MCF 10A (cell line): ENCODE data around the gene TIGIT. TPM values are rescaled to one million over a fixed set of nuclear protein-coding genes. Genes with fewer than 3 reads are reported as not detected.

Experiments used
- Bru-seq: library from RNA; stranded (reverse); fragments of 400-500 nt; gene quantifications from one replicate; lab custom pipeline; 2021; lab: Mats Ljungman, UMichigan
- BruChase-seq, 2 experiments: library from RNA; stranded (reverse); fragments of 400-500 nt; gene quantifications; one replicate each; lab custom pipeline; 2021; lab: Mats Ljungman, UMichigan
- BruUV-seq: library from RNA; stranded (reverse); fragments of 400-500 nt; replicated peaks from 2 replicates; lab custom pipeline; 2021; lab: Mats Ljungman, UMichigan
- CTCF ChIA-PET: fragments of 300-600 bp; sonication (Branson Sonifier 250); formaldehyde crosslinking; extraction: SDS; loops from one replicate; lab custom pipeline; 2021; ENCODE audit warnings: antibody characterized with exemption, inconsistent platforms; lab: Yijun Ruan, JAX
- POLR2A ChIA-PET: fragments of 300-600, 350-650 bp; sonication (Branson Sonifier 250); formaldehyde crosslinking; extraction: SDS; loops from one replicate; lab custom pipeline; 2020; ENCODE audit warnings: antibody characterized with exemption, inconsistent platforms; lab: Yijun Ruan, JAX
- DNase-seq: peaks from one replicate; pipeline ENCODE4 v3.0.0-alpha.2; 2018; ENCODE audit not compliant: unreplicated experiment
- H3K27ac Mint-ChIP-seq: one replicate; pipeline ENCODE4 v1.8.0; 2022; ENCODE audit warnings: mild to moderate bottlenecking, low read depth, mixed read lengths; ENCODE audit not compliant: unreplicated experiment
- H3K27me3 Mint-ChIP-seq: one replicate; pipeline ENCODE4 v1.8.0; 2022; ENCODE audit warnings: mixed read lengths; ENCODE audit not compliant: insufficient read depth, unreplicated experiment
- H3K36me3 Mint-ChIP-seq: one replicate; pipeline ENCODE4 v1.8.0; 2022; ENCODE audit warnings: mild to moderate bottlenecking, moderate library complexity, mixed read lengths; ENCODE audit not compliant: insufficient read depth, unreplicated experiment
- H3K4me1 Mint-ChIP-seq: one replicate; pipeline ENCODE4 v1.8.0; 2022; ENCODE audit warnings: mixed read lengths; ENCODE audit not compliant: insufficient read depth, unreplicated experiment
- H3K4me3 Mint-ChIP-seq: one replicate; pipeline ENCODE4 v1.8.0; 2022; ENCODE audit warnings: mild to moderate bottlenecking, moderate library complexity, mixed read lengths; ENCODE audit not compliant: unreplicated experiment
- H3K9me3 Mint-ChIP-seq: one replicate; pipeline ENCODE4 v1.8.0; 2022; ENCODE audit warnings: mixed read lengths; ENCODE audit not compliant: unreplicated experiment
- intact Hi-C: fragments of 100-400 bp; cut with micrococcal nuclease; formaldehyde crosslinking; loops from 2 replicates; pipeline ENCODE4 v1.14.1; 2022
- long read RNA-seq: library from polyadenylated mRNA; stranded (forward); transcript quantifications from one replicate; pipeline ENCODE4 v2.0.0, GENCODE V29; 2022
- total RNA-seq: library from RNA; stranded (reverse); gene quantifications from 2 replicates; pipeline ENCODE4 v1.2.3, GENCODE V29; 2022
- TF ChIP-seq, protein P1 (sequence below): fragments of 200-600 bp; IDR thresholded peaks from one replicate; pipeline ENCODE4 v1.8.0; 2022; ENCODE audit warnings: antibody characterized with exemption, mild to moderate bottlenecking; ENCODE audit not compliant: unreplicated experiment

The TIGIT gene
- total RNA-seq = not detected in 2 replicates
- not detected for Bru-seq, nascent RNA
- BruChase-seq, experiment 1, labeled RNA remaining after a 6-hour chase = not detected
- not detected for BruChase-seq, experiment 2, labeled RNA remaining after a 2-hour chase
- long read RNA-seq = 0 reads

DNA sequence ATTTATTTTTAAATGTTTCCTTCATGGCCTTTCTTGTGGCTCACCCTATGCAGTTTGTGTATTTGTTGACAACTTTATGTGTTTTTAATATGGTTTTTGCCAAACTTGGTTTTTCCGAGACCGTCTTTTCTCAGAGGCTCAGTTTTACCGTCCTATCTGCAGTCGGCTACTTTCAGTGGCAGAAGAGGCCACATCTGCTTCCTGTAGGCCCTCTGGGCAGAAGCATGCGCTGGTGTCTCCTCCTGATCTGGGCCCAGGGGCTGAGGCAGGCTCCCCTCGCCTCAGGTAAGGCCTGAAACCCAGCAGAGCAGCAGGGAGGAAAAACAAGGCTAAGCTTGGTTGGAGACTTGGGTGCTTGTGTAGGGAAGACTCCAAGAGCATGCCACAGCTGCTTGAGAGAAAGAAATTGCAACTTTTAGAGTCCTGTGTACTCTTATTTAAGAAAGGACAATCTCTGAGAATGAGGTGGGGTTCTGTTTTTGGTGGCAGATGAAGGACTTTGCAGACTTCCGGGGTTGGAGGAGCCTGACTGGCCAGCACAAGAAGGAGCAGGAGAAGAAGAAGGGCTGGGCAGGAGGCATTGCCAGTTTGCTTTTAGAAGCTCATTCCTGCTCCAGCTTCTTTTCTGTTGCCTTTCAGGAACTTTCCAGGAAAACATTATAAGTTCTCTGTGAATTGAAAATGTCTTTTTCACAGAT lies at the start of gene TIGIT:
Gene TIGIT (plus strand): TSS at position 191 of the 698 bp plus-strand sequence. CDS start 34 bp downstream, at position 225.
- Mint-ChIP-seq H3K27ac (no peak within 1 kb of the TSS), H3K36me3 (no peaks in the 10 kb centered on the region), H3K4me1 (no peaks in the 10 kb centered on the region), H3K9me3 (no peaks in the 10 kb centered on the region), H3K4me3 (no peak within 1 kb of the TSS), H3K27me3 (no peaks in the 10 kb centered on the region)
- no TSS peak for BruUV-seq
- intact Hi-C loops = no loop called here
- ChIA-PET POLR2A (no interaction called here), CTCF (interaction anchor here (0.6 to 1.2 kb wide), 3 partner anchors 24 to 855 kb away, joined by 3 read pairs; no protein-coding TSS in a partner anchor)
- TF ChIP-seq, protein P1, sequence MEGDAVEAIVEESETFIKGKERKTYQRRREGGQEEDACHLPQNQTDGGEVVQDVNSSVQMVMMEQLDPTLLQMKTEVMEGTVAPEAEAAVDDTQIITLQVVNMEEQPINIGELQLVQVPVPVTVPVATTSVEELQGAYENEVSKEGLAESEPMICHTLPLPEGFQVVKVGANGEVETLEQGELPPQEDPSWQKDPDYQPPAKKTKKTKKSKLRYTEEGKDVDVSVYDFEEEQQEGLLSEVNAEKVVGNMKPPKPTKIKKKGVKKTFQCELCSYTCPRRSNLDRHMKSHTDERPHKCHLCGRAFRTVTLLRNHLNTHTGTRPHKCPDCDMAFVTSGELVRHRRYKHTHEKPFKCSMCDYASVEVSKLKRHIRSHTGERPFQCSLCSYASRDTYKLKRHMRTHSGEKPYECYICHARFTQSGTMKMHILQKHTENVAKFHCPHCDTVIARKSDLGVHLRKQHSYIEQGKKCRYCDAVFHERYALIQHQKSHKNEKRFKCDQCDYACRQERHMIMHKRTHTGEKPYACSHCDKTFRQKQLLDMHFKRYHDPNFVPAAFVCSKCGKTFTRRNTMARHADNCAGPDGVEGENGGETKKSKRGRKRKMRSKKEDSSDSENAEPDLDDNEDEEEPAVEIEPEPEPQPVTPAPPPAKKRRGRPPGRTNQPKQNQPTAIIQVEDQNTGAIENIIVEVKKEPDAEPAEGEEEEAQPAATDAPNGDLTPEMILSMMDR = no peak
- DNase-seq = no peak

DNA sequence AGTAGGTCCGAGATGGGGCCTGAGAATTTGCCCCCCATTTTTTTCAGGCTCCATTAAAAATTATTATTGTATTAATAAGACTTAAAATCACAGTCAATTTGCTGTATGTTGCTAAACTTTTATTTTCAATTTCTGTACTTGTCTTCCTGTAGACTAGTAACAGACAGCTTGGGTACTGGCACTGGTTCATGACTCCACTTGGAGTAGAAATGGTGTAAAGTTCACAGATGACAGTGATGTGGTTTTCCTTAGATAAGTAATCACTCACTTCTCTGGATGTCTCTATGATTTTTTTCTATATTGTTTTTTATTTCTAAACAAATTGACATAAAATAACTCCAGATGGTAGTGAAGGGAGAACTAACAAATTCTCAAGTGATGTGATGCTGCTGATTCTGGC lies 40.9 kb upstream of the TIGIT start:
- Mint-ChIP-seq H3K36me3 (no peaks in the 10 kb centered on the region), H3K27ac (no peak overlapping the region), H3K4me1 (no peaks in the 10 kb centered on the region), H3K4me3 (no peak overlapping the region), H3K27me3 (no peaks in the 10 kb centered on the region), H3K9me3 (peaks cover 7% of the 10 kb centered on the region)
- CTCF ChIA-PET = no interaction called here
- BruUV-seq = no TSS peak
- TF ChIP-seq, protein P1 = no peak
- DNase-seq = no peak
- POLR2A ChIA-PET = no interaction called here
- intact Hi-C loops = no loop called here

DNA sequence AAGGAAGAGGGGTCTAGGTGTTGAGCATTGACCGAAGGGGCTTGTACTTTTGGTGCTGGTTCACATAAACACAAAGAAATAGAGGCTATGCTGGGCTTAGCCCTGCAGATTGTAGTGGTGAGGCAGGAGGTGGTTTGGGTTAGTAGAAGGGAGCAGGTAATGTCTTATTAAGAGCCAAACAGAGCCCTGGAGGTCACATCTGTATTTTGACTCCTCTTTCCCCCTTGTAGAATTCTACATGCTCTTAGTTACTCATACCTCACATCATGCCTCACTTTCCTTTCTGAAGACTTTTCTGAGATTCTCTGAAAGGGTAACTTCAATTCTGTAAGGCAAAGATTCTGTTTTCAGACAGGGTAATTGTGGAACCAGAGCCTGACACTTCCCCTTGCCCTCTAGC lies 40.3 kb upstream of the TIGIT start:
- no peak overlapping the region for H3K4me3 Mint-ChIP-seq
- ChIA-PET POLR2A (no interaction called here), CTCF (no interaction called here)
- no TSS peak for BruUV-seq
- H3K36me3 Mint-ChIP-seq = no peaks in the 10 kb centered on the region
- TF ChIP-seq, protein P1 = no peak
- DNase-seq = no peak
- intact Hi-C loops = no loop called here
- no peak overlapping the region for H3K27ac Mint-ChIP-seq
- H3K27me3 Mint-ChIP-seq = no peaks in the 10 kb centered on the region
- no peaks in the 10 kb centered on the region for H3K4me1 Mint-ChIP-seq
- H3K9me3 Mint-ChIP-seq = peaks cover 7% of the 10 kb centered on the region

DNA sequence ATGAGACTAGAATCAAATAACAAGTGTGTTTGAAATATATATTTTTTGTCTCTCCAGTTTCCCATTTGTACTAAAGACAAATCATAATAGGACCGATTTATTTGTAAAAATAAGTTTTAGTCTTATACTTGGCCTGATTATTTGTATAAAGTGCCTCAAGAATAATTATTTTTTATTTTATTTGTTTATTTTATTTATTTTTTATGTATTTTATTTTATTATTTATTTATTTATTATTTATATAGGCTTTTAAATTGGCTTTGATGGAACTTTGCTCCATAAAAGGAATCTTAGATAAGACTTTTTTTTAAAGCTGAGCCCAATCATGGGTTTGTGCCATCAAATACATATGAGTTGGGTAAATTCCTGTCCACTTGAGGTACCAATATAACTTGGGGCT lies 34.3 kb upstream of the TIGIT start:
- H3K4me1 Mint-ChIP-seq = no peaks in the 10 kb centered on the region
- intact Hi-C loops = no loop called here
- no TSS peak for BruUV-seq
- TF ChIP-seq, protein P1 = no peak
- peaks cover 7% of the 10 kb centered on the region for H3K9me3 Mint-ChIP-seq
- DNase-seq = no peak
- peaks cover 17% of the 10 kb centered on the region for H3K27me3 Mint-ChIP-seq
- POLR2A ChIA-PET = no interaction called here
- no peaks in the 10 kb centered on the region for H3K36me3 Mint-ChIP-seq
- no peak overlapping the region for H3K4me3 Mint-ChIP-seq
- H3K27ac Mint-ChIP-seq = no peak overlapping the region
- CTCF ChIA-PET = interaction anchor here (0.6 kb wide), 1 partner anchor 125 kb away, joined by 4 read pairs; no protein-coding TSS in a partner anchor
